ENCODE data around the gene DLGAP1. TPM values are rescaled to one million over a fixed set of nuclear protein-coding genes. Genes with fewer than 3 reads are reported as not detected.
A peak's percentile ranks its signal among the peaks of the same experiment; 100 is the strongest.

Gene DLGAP1
- total RNA-seq, 1 experiment from 2014 or later = 23.0 TPM

DNA sequence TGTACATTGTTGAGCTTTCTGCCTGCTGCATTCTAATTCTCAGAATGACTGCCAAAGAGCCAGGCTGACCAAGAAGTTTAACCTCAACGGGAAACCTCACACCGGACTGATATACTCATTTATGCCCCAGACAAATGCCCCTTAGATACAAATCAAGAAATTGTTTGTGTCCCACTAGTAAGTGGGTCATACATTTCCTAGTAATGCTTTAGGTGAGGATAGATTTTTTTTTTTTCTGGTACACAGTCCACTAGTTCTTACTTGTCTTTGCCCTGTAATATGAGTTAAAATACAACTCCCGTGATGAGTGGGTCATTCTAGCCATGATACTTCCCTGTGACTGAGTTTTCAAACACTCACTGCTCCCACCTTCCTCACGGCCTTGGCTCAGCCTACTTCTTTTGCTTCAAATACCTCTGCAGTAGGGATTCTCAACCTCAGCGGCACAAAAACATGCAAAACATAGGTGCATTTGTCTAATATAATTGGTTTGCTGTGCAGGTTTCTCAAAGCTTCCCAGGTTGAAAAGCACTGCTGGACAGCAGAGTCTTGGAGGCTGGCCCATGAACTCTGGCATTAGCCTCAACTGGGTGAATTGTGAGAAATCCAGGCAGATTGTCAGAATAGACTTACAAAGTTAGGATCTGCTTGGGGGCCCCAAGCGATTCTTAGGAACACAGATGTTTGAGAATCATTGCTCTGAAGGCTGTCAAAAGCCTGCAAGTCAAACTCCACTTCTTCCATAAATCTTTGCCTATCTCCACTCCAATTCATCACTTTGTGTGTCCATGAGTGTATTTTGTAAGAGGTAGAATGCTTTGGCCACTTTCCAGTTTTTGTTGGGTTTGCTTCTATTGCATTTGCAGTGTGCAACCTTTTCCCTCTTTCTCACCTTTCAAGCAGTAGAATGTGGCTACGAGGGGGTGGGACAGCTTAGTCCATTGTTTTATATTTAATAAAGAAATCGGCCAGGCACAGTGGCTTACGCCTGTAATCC is 969.7 kb downstream of the DLGAP1 start (continued):
- no peak for TF ChIP-seq PRRX2 (CRISPR knock-in tag; IDR thresholded peaks at IDR 0.05)
- TF ChIP-seq ZNF423 (CRISPR knock-in tag; IDR thresholded peaks at IDR 0.05) = no peak
- TF ChIP-seq NR3C1 (CRISPR knock-in tag; conservative IDR thresholded peaks at IDR 0.05; ENCODE audit: low read depth) = no peak

- no peak overlapping the region for H3K4me3 Mint-ChIP-seq
Observed at GRCh38 chr18:3482258-3482657, 972.8 kb downstream of the DLGAP1 start.

DNA sequence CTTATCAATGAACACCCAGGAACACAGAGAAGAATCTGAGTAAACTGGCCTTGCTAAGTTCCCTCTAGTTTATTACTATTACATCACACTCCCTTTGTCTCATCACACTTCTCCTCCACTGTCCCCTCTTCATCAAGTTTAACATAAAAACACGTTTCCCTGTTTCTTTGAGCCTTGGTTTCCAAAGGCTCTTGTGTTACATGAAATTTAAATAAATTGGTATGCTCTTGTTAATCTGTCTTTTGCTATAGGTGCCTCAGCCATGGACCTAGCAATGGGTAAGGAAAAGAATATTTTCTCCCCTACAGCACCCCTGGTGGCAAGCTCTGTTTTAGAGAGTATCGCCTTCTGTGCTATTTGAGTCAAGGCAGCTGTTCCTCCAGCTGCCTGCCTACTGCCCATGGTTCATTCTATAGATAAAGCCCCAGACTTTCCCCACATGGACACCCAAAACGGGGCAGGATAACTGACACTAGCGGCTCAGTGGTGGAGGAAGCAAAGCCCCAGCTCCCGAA is 973.4 kb downstream of the DLGAP1 start:
- peak; percentile 36; the same call in 1 of the 2 replicates for TF ChIP-seq CTCF (IDR thresholded peaks at IDR 0.05)
- no peak for TF ChIP-seq TEAD4 (CRISPR knock-in tag; IDR thresholded peaks at IDR 0.05)
- TF ChIP-seq ZNF671 (CRISPR knock-in tag; IDR thresholded peaks at IDR 0.05) = no peak
- Mint-ChIP-seq H3K4me3 (no peak overlapping the region), H3K9me3 (peaks cover 4% of the 10 kb centered on the region), H3K27ac (peak overlapping the region; percentile 71; the same call in 1 of the 2 replicates), H3K4me1 (peaks cover 28% of the 10 kb centered on the region), H3K36me3 (no peaks in the 10 kb centered on the region), H3K27me3 (ENCODE audit: low read depth) (no peaks in the 10 kb centered on the region)
- ATAC-seq = peak; percentile 94
- peak; percentile 52 for DNase-seq (ENCODE audit: low spot score)
- ChIA-PET CTCF (interaction anchor here (0.6 to 4.0 kb wide), 30 partner anchors 9 to 566 kb away, joined by 3 to 39 read pairs (median 4); no protein-coding TSS in a partner anchor), POLR2A (interaction anchor here (0.7 to 1.2 kb wide), 3 partner anchors 10 to 121 kb away, joined by 3 to 5 read pairs (median 3); no protein-coding TSS in a partner anchor)

More at GRCh38 chr18:3482258-3482657, 972.8 kb downstream of the DLGAP1 start:
- TF ChIP-seq SMAD3 (CRISPR knock-in tag; IDR thresholded peaks at IDR 0.05; ENCODE audit: borderline replicate concordance) (no peak), GTF2I (CRISPR knock-in tag; conservative IDR thresholded peaks at IDR 0.05) (no peak), TEAD4 (CRISPR knock-in tag; IDR thresholded peaks at IDR 0.05) (no peak), NR1H2 (CRISPR knock-in tag; IDR thresholded peaks at IDR 0.05) (no peak), ZNF671 (CRISPR knock-in tag; IDR thresholded peaks at IDR 0.05) (no peak)
- TF ChIP-seq, protein P1, sequence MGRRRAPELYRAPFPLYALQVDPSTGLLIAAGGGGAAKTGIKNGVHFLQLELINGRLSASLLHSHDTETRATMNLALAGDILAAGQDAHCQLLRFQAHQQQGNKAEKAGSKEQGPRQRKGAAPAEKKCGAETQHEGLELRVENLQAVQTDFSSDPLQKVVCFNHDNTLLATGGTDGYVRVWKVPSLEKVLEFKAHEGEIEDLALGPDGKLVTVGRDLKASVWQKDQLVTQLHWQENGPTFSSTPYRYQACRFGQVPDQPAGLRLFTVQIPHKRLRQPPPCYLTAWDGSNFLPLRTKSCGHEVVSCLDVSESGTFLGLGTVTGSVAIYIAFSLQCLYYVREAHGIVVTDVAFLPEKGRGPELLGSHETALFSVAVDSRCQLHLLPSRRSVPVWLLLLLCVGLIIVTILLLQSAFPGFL (CRISPR knock-in tag; IDR thresholded peaks at IDR 0.05; ENCODE audit: borderline replicate concordance) = no peak
- TF ChIP-seq, protein P2, sequence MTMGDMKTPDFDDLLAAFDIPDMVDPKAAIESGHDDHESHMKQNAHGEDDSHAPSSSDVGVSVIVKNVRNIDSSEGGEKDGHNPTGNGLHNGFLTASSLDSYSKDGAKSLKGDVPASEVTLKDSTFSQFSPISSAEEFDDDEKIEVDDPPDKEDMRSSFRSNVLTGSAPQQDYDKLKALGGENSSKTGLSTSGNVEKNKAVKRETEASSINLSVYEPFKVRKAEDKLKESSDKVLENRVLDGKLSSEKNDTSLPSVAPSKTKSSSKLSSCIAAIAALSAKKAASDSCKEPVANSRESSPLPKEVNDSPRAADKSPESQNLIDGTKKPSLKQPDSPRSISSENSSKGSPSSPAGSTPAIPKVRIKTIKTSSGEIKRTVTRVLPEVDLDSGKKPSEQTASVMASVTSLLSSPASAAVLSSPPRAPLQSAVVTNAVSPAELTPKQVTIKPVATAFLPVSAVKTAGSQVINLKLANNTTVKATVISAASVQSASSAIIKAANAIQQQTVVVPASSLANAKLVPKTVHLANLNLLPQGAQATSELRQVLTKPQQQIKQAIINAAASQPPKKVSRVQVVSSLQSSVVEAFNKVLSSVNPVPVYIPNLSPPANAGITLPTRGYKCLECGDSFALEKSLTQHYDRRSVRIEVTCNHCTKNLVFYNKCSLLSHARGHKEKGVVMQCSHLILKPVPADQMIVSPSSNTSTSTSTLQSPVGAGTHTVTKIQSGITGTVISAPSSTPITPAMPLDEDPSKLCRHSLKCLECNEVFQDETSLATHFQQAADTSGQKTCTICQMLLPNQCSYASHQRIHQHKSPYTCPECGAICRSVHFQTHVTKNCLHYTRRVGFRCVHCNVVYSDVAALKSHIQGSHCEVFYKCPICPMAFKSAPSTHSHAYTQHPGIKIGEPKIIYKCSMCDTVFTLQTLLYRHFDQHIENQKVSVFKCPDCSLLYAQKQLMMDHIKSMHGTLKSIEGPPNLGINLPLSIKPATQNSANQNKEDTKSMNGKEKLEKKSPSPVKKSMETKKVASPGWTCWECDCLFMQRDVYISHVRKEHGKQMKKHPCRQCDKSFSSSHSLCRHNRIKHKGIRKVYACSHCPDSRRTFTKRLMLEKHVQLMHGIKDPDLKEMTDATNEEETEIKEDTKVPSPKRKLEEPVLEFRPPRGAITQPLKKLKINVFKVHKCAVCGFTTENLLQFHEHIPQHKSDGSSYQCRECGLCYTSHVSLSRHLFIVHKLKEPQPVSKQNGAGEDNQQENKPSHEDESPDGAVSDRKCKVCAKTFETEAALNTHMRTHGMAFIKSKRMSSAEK (CRISPR knock-in tag; IDR thresholded peaks at IDR 0.05; ENCODE audit: borderline replicate concordance) = no peak
- Mint-ChIP-seq H3K9me3 (peaks cover 4% of the 10 kb centered on the region), H3K27me3 (ENCODE audit: low read depth) (no peaks in the 10 kb centered on the region), H3K27ac (no peak overlapping the region), H3K36me3 (no peaks in the 10 kb centered on the region), H3K4me1 (peaks cover 28% of the 10 kb centered on the region)
- no peak for ATAC-seq
- CTCF ChIA-PET = interaction anchor here (0.6 to 4.0 kb wide), 27 partner anchors 9 to 566 kb away, joined by 3 to 39 read pairs (median 5); no protein-coding TSS in a partner anchor
- POLR2A ChIA-PET = interaction anchor here (1.0 to 1.2 kb wide), 2 partner anchors 9 to 121 kb away, joined by 3 read pairs; no protein-coding TSS in a partner anchor
- DNase-seq (ENCODE audit: low spot score) = no peak

Data from WTC11 (cell line).